Activated CD8-positive, alpha-beta memory T cell treated with anti-CD3 and anti-CD28 coated beads, Interleukin-2, amount 50 U/mL, for 48 hours (primary cell): ENCODE data around the gene CAPS.

Experiments used
- DNase-seq: peaks from one replicate; pipeline ENCODE4 v3.0.0-alpha.2; 2020

The CAPS gene

GRCh38 chr19:5892772-5893275, 21.2 kb upstream of the CAPS start:
- no peak for DNase-seq

GRCh38 chr19:5893296-5893903, 20.7 kb upstream of the CAPS start:
- DNase-seq = no peak

GRCh38 chr19:5893907-5894703, 19.9 kb upstream of the CAPS start:
- DNase-seq = no peak

GRCh38 chr19:5894704-5895349, 19.2 kb upstream of the CAPS start:
- DNase-seq = no peak

- DNase-seq = no peak
These were observed 18.6 kb upstream of the CAPS start for GRCh38 chr19:5895409-5895808.

GRCh38 chr19:5895890-5896289, 18.2 kb upstream of the CAPS start:
- DNase-seq = no peak

GRCh38 chr19:5896365-5897076, 17.5 kb upstream of the CAPS start:
- no peak for DNase-seq

- DNase-seq = no peak
These were observed 16.7 kb upstream of the CAPS start for GRCh38 chr19:5897189-5897969.

GRCh38 chr19:5899728-5900526, 14.1 kb upstream of the CAPS start:
- no peak for DNase-seq

- no peak for DNase-seq
These were observed 13.1 kb upstream of the CAPS start for GRCh38 chr19:5900976-5901375.

GRCh38 chr19:5903056-5903623, 10.9 kb upstream of the CAPS start:
- no peak for DNase-seq

- DNase-seq = peak; percentile 100
These were observed 10.3 kb upstream of the CAPS start, which contains the start of gene NDUFA11 for GRCh38 chr19:5903624-5904351. Gene NDUFA11, minus strand, starts transcription at chr19:5903790. Its CDS starts 82 bp downstream, at chr19:5903708.

- DNase-seq = peak; percentile 99
These were observed 9.5 kb upstream of the CAPS start, which contains the start of gene VMAC for GRCh38 chr19:5904352-5905113. Gene VMAC, plus strand, starts transcription at chr19:5904872. Its CDS starts 19 bp downstream, at chr19:5904891.

- peak; percentile 47 for DNase-seq
These were observed 8.8 kb upstream of the CAPS start for GRCh38 chr19:5905114-5905778.

- peak; percentile 50 for DNase-seq
These were observed 6.8 kb upstream of the CAPS start for GRCh38 chr19:5907241-5907640.

GRCh38 chr19:5908773-5909442, 5.1 kb upstream of the CAPS start:
- DNase-seq = no peak

- DNase-seq = no peak
These were observed 3.5 kb upstream of the CAPS start for GRCh38 chr19:5910638-5910907.

- no peak for DNase-seq
These were observed 2.7 kb upstream of the CAPS start for GRCh38 chr19:5911366-5911765.
